DND-41 (cell line): Measurements from ENCODE around the gene OR13C3.
"Not testable (repeated sequence)": the region's sequence is repeated elsewhere in the genome, so short reads cannot be mapped to it uniquely, and the experiment has no call there.

Source experiments
- ATAC-seq: fragments of 200-7000 bp; cut with Tn5 transposase; 3 replicates; pipeline ENCODE4 v1.9.1; 2021; ENCODE audit warnings: low read depth; ENCODE audit not compliant: insufficient read depth
- DNase-seq: peaks from one replicate; pipeline ENCODE4 v3.0.0-alpha.2; 2020
- H2AFZ ChIP-seq: 2 replicates; pipeline ENCODE4 v1.6.0; 2012; ENCODE audit warnings: low read depth, low read length
- H3K27ac ChIP-seq: 2 replicates; pipeline ENCODE4 v1.5.1; 2012; ENCODE audit warnings: low read length, inconsistent platforms
- H3K27me3 ChIP-seq: fragments of 200-600 bp; sonication (generic); 2 replicates; pipeline ENCODE4 v1.6.0; 2012; ENCODE audit warnings: low read length, mild to moderate bottlenecking, inconsistent platforms; ENCODE audit not compliant: insufficient read depth, poor library complexity
- H3K36me3 ChIP-seq: 2 replicates; pipeline ENCODE4 v1.5.1; 2012; ENCODE audit warnings: low read length, inconsistent platforms; ENCODE audit not compliant: insufficient read depth
- H3K4me1 ChIP-seq: 2 replicates; pipeline ENCODE4 v1.5.1; 2012; ENCODE audit warnings: mild to moderate bottlenecking, low read length; ENCODE audit not compliant: insufficient read depth
- H3K4me2 ChIP-seq: 2 replicates; pipeline ENCODE4 v1.6.0; 2012; ENCODE audit warnings: mild to moderate bottlenecking, moderate library complexity, low read length, inconsistent platforms; ENCODE audit not compliant: insufficient read depth
- H3K4me3 ChIP-seq, 2 experiments: fragments of 200-600 bp in 1 of 2; shearing (Covaris generic) in 1 of 2; 2 replicates each; pipeline ENCODE4 v1.5.1; 2012 to 2016; ENCODE audit warnings: inconsistent platforms in 2 of 2, low read length in 2 of 2, mild to moderate bottlenecking in 2 of 2, low read depth in 1 of 2, moderate library complexity in 1 of 2
- H3K79me2 ChIP-seq: 2 replicates; pipeline ENCODE4 v1.6.0; 2012; ENCODE audit warnings: low read length, inconsistent platforms; ENCODE audit not compliant: insufficient read depth
- H3K9ac ChIP-seq: 2 replicates; pipeline ENCODE4 v1.6.0; 2012; ENCODE audit warnings: low read depth, mild to moderate bottlenecking, inconsistent platforms, low read length, moderate library complexity
- H3K9me3 ChIP-seq: 2 replicates; pipeline ENCODE4 v1.5.1; 2012; ENCODE audit warnings: low read length, moderate library complexity, mild to moderate bottlenecking, inconsistent platforms; ENCODE audit not compliant: insufficient read depth, severe bottlenecking
- H4K20me1 ChIP-seq: 2 replicates; pipeline ENCODE4 v1.6.0; 2012; ENCODE audit warnings: low read length; ENCODE audit not compliant: insufficient read depth
- CTCF ChIP-seq: IDR thresholded peaks from 2 replicates; pipeline ENCODE4 v1.5.1; 2012; ENCODE audit warnings: borderline replicate concordance, low read length, moderate library complexity, mild to moderate bottlenecking; ENCODE audit not compliant: poor library complexity, severe bottlenecking; ENCODE audit errors: extremely low read depth
- EZH2 ChIP-seq: IDR thresholded peaks from 3 replicates; pipeline ENCODE4 v1.6.1; 2012; ENCODE audit warnings: borderline replicate concordance, low read depth, mild to moderate bottlenecking, moderate library complexity, low read length, inconsistent platforms; ENCODE audit not compliant: severe bottlenecking

The OR13C3 gene

GRCh38 chr9:104539275-104539674 lies 2.6 kb upstream of the OR13C3 start:
- H3K27ac ChIP-seq = no peak overlapping the region
- no peaks in the 10 kb centered on the region for H3K36me3 ChIP-seq
- TF ChIP-seq EZH2 = no peak
- no peak for TF ChIP-seq CTCF
- H2AFZ ChIP-seq = no peak overlapping the region
- no peaks in the 10 kb centered on the region for H4K20me1 ChIP-seq
- no peaks in the 10 kb centered on the region for H3K79me2 ChIP-seq
- no peak overlapping the region for H3K4me3 ChIP-seq
- DNase-seq (no peak), ATAC-seq (no peak)
- no peak overlapping the region for H3K4me2 ChIP-seq
- no peaks in the 10 kb centered on the region for H3K9me3 ChIP-seq
- no peaks in the 10 kb centered on the region for H3K27me3 ChIP-seq
- no peaks in the 10 kb centered on the region for H3K4me1 ChIP-seq
- no peak overlapping the region for H3K9ac ChIP-seq

GRCh38 chr9:104527109-104527508 lies 9.5 kb downstream of the OR13C3 start, which contains the start of gene OR13C4:
Gene OR13C4 (minus strand): TSS chr9:104527209. CDS start chr9:104527209, 0 bp downstream.
- H3K4me2 ChIP-seq = no peak within 1 kb of the TSS
- H4K20me1 ChIP-seq = no peaks in the 10 kb centered on the region
- H3K4me3 ChIP-seq = no peak within 1 kb of the TSS
- no peaks in the 10 kb centered on the region for H3K27me3 ChIP-seq
- no peak for DNase-seq
- no peaks in the 10 kb centered on the region for H3K36me3 ChIP-seq
- no peak within 1 kb of the TSS for H2AFZ ChIP-seq
- no peaks in the 10 kb centered on the region for H3K4me1 ChIP-seq
- TF ChIP-seq CTCF = no peak
- no peak for TF ChIP-seq EZH2
- H3K79me2 ChIP-seq = no peaks in the 10 kb centered on the region
- no peak within 1 kb of the TSS for H3K27ac ChIP-seq
- no peaks in the 10 kb centered on the region for H3K9me3 ChIP-seq
- no peak within 1 kb of the TSS for H3K9ac ChIP-seq
- no peak for ATAC-seq

- H3K4me2 ChIP-seq, H3K27me3 ChIP-seq, H3K27ac ChIP-seq, ATAC-seq, H3K4me1 ChIP-seq, H3K79me2 ChIP-seq, H3K9me3 ChIP-seq, H3K4me3 ChIP-seq, DNase-seq, H2AFZ ChIP-seq, H3K9ac ChIP-seq, H3K36me3 ChIP-seq, H4K20me1 ChIP-seq: not testable (repeated sequence)
Measured at GRCh38 chr9:104520241-104520640, 16.4 kb downstream of the OR13C3 start.

- TF ChIP-seq CTCF (no peak), EZH2 (no peak)
- Histone ChIP-seq H2AFZ (no peak overlapping the region), H3K4me2 (no peak overlapping the region), H3K4me3 (no peak overlapping the region), H3K79me2 (no peaks in the 10 kb centered on the region), H3K4me1 (no peaks in the 10 kb centered on the region), H3K27me3 (no peaks in the 10 kb centered on the region), H3K9me3 (no peaks in the 10 kb centered on the region), H3K27ac (no peak overlapping the region), H3K36me3 (no peaks in the 10 kb centered on the region), H3K9ac (no peak overlapping the region), H4K20me1 (no peaks in the 10 kb centered on the region)
- DNase-seq = no peak
- ATAC-seq = no peak
Measured at GRCh38 chr9:104514901-104515300, 21.8 kb downstream of the OR13C3 start.
